AG09319 (cell line): ENCODE measurements around the gene BSG.
"Not testable (repeated sequence)": the region's sequence is repeated elsewhere in the genome, so short reads cannot be mapped to it uniquely, and the experiment has no call there.

Experiments
- DNase-seq: peaks from one replicate; pipeline ENCODE4 v3.0.0-alpha.2; 2010; ENCODE audit warnings: low read depth; ENCODE audit errors: extremely low read depth
- TF ChIP-seq, protein P1 (sequence below): IDR thresholded peaks from 2 replicates; pipeline ENCODE4 v1.5.1; 2011; ENCODE audit warnings: low read depth, mild to moderate bottlenecking, inconsistent platforms, low read length, moderate library complexity

BSG gene

GRCh38 chr19:597406-598315 is 25.3 kb downstream of the BSG start:
- TF ChIP-seq, protein P1, sequence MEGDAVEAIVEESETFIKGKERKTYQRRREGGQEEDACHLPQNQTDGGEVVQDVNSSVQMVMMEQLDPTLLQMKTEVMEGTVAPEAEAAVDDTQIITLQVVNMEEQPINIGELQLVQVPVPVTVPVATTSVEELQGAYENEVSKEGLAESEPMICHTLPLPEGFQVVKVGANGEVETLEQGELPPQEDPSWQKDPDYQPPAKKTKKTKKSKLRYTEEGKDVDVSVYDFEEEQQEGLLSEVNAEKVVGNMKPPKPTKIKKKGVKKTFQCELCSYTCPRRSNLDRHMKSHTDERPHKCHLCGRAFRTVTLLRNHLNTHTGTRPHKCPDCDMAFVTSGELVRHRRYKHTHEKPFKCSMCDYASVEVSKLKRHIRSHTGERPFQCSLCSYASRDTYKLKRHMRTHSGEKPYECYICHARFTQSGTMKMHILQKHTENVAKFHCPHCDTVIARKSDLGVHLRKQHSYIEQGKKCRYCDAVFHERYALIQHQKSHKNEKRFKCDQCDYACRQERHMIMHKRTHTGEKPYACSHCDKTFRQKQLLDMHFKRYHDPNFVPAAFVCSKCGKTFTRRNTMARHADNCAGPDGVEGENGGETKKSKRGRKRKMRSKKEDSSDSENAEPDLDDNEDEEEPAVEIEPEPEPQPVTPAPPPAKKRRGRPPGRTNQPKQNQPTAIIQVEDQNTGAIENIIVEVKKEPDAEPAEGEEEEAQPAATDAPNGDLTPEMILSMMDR: no peak
- DNase-seq: no peak

DNA sequence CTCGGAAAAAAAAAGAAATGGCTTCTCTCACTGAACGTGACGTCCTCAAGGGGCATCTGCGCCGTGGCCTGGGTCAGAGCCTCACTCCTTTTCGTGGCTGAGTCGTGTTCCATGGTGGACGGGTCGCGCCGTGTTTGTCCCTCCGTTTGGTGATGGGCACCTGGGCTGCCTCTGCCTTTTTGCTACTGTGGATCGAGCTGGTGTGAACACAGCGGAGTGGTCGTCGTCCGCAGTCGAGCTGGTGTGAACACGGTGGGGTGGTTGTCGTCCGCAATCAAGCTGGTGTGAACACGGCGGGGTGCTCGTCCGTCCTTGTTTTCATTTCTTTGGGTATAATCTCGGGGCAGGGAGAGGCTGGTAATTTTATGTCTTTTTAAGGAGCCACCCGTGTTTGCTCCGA is 28.9 kb downstream of the BSG start:
- no peak for DNase-seq
- TF ChIP-seq, protein P1: no peak

GRCh38 chr19:601790-602189 is 29.4 kb downstream of the BSG start:
- DNase-seq: no peak
- TF ChIP-seq, protein P1: no peak

- DNase-seq: no peak
- TF ChIP-seq, protein P1: no peak
These were observed 30.2 kb downstream of the BSG start for GRCh38 chr19:602391-603301.

DNA sequence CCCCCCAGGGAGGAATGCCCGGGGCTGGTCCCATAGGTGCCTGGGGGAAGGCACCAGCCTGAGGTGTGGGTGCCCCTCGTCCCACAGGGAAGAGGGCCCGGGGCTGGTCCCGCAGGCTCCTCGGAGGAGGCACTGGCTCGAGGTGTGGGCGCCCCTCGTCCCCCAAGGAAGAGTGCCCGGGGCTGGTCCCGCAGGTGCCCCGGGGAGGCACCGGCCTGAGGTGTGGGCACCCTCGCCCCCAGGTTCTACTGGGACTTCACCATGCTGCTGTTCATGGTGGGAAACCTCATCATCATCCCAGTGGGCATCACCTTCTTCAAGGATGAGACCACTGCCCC is 30.9 kb downstream of the BSG start:
- not testable (repeated sequence) for DNase-seq

DNA sequence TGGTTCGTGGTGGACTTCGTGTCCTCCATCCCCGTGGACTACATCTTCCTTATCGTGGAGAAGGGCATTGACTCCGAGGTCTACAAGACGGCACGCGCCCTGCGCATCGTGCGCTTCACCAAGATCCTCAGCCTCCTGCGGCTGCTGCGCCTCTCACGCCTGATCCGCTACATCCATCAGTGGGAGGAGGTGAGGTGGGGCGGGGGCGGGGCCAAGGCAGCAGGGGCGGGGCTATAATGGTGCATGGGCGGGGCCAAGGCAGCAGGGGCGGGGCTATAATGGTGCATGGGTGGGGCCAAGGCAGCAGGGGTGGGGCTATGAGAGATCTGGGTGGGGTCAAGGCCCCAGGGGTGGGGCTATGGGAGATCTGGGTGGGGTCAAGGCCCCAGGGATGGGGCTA is 31.4 kb downstream of the BSG start:
- not testable (repeated sequence) for DNase-seq

DNA sequence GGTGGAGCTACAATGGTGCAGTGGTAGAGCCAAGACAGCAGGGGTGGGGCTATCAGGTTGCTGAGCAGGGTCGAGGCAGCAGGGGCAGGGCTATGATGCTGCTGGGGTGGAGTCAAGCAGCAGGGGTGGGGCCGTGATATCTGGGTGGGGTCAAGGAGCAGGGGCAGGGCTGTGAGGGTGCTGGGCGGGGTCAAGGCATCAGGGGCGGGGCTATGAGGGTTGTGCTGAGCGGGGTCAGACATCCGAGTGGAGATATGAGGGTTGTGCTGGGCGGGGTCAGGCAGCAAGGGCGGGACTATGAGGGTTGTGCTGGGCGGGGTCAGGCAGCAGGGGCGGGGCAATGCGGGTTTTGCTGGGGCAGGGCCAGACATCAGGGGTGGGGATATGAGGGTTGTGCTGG is 32.0 kb downstream of the BSG start:
- TF ChIP-seq, protein P1: no peak
- no peak for DNase-seq

GRCh38 chr19:605061-605971 is 32.9 kb downstream of the BSG start:
- DNase-seq: not testable (repeated sequence)
